ENCODE results near the gene CEMIP2. TPM values are rescaled to one million over a fixed set of nuclear protein-coding genes. Genes with fewer than 3 reads are reported as not detected.

Gene CEMIP2
- total and polyA plus RNA-seq, 4 donors, result 37.3 to 150 (median 89.9) TPM

- no peaks in the 10 kb centered on the region for H3K27me3 ChIP-seq (ENCODE audit: control insufficient read depth in 3 of 3, insufficient read depth in 3 of 3, low read length in 2 of 3)
- H3K4me1 ChIP-seq (ENCODE audit: control insufficient read depth in 5 of 5, insufficient read depth in 5 of 5, low read length in 5 of 5), result peaks cover 0 to under 1% (median 0%) of the 10 kb centered on the region in 5 donors
- no peak for TF ChIP-seq CTCF (IDR thresholded peaks at IDR 0.05; ENCODE audit: control extremely low read depth, extremely low read depth)
- ATAC-seq (ENCODE audit: insufficient read depth, low FRiP score) (no peak), DNase-seq (no peak)
- H3K27ac ChIP-seq (ENCODE audit: low read depth in 1 of 2, low read length in 1 of 2), result no peak overlapping the region
- WGBS, 2 donors, result 92 to 94% methylated on average over 3 of the region's 3 CpGs
- H3K4me3 ChIP-seq, result no peak overlapping the region
- no peaks in the 10 kb centered on the region for H3K9me3 ChIP-seq (ENCODE audit: control insufficient read depth in 4 of 4, insufficient read depth in 3 of 4, low read length in 3 of 4)
- no peaks in the 10 kb centered on the region for H3K36me3 ChIP-seq (ENCODE audit: control insufficient read depth in 4 of 4, insufficient read depth in 4 of 4, low read length in 4 of 4)
- no peak overlapping the region for H3K9ac ChIP-seq (ENCODE audit: insufficient read depth in 1 of 2, low read length in 2 of 2)
Observed at GRCh38 chr9:71801826-71802225, 33.5 kb upstream of the CEMIP2 start.

GRCh38 chr9:71797266-71797665 lies 29.0 kb upstream of the CEMIP2 start:
- no peaks in the 10 kb centered on the region for H3K36me3 ChIP-seq (ENCODE audit: control insufficient read depth in 4 of 4, insufficient read depth in 4 of 4, low read length in 4 of 4)
- peaks cover 0 to 4% (median 0%) of the 10 kb centered on the region in 5 donors for H3K4me1 ChIP-seq (ENCODE audit: control insufficient read depth in 5 of 5, insufficient read depth in 5 of 5, low read length in 5 of 5)
- WGBS, 2 donors, result 69 to 72% methylated on average over 1 of the region's 1 CpG
- no peak for ATAC-seq (ENCODE audit: insufficient read depth, low FRiP score)
- H3K9ac ChIP-seq (ENCODE audit: insufficient read depth in 1 of 2, low read length in 2 of 2), result no peak overlapping the region
- no peaks in the 10 kb centered on the region for H3K27me3 ChIP-seq (ENCODE audit: control insufficient read depth in 3 of 3, insufficient read depth in 3 of 3, low read length in 2 of 3)
- no peak for DNase-seq
- H3K4me3 ChIP-seq, result no peak overlapping the region
- no peak for TF ChIP-seq CTCF (IDR thresholded peaks at IDR 0.05; ENCODE audit: control extremely low read depth, extremely low read depth)
- peaks cover 0 to 2% (median 0%) of the 10 kb centered on the region in 4 donors for H3K9me3 ChIP-seq (ENCODE audit: control insufficient read depth in 4 of 4, insufficient read depth in 3 of 4, low read length in 3 of 4)
- H3K27ac ChIP-seq (ENCODE audit: low read depth in 1 of 2, low read length in 1 of 2), result no peak overlapping the region

- Histone ChIP-seq H3K4me1 (ENCODE audit: control insufficient read depth in 5 of 5, insufficient read depth in 5 of 5, low read length in 5 of 5) (peaks cover 0 to 4% (median 0%) of the 10 kb centered on the region in 5 donors), H3K27me3 (ENCODE audit: control insufficient read depth in 3 of 3, insufficient read depth in 3 of 3, low read length in 2 of 3) (no peaks in the 10 kb centered on the region), H3K9me3 (ENCODE audit: control insufficient read depth in 4 of 4, insufficient read depth in 3 of 4, low read length in 3 of 4) (peaks cover 0 to 2% (median 0%) of the 10 kb centered on the region in 4 donors), H3K4me3 (no peak overlapping the region), H3K36me3 (ENCODE audit: control insufficient read depth in 4 of 4, insufficient read depth in 4 of 4, low read length in 4 of 4) (no peaks in the 10 kb centered on the region), H3K9ac (ENCODE audit: insufficient read depth in 1 of 2, low read length in 2 of 2) (no peak overlapping the region), H3K27ac (ENCODE audit: low read depth in 1 of 2, low read length in 1 of 2) (no peak overlapping the region)
- DNase-seq, result no peak
- no peak for TF ChIP-seq CTCF (IDR thresholded peaks at IDR 0.05; ENCODE audit: control extremely low read depth, extremely low read depth)
- whole genome bisulfite sequencing, 2 donors, result 92 to 94% methylated on average over 2 of the region's 2 CpGs
- ATAC-seq (ENCODE audit: insufficient read depth, low FRiP score), result no peak
Observed at GRCh38 chr9:71796100-71796767, 27.9 kb upstream of the CEMIP2 start.
